ENCODE measurements around the gene F12. TPM values are rescaled to one million over a fixed set of nuclear protein-coding genes. Genes with fewer than 3 reads are reported as not detected.

Gene F12
- total RNA-seq = 13.2 and 15.9 TPM in 2 replicates

DNA sequence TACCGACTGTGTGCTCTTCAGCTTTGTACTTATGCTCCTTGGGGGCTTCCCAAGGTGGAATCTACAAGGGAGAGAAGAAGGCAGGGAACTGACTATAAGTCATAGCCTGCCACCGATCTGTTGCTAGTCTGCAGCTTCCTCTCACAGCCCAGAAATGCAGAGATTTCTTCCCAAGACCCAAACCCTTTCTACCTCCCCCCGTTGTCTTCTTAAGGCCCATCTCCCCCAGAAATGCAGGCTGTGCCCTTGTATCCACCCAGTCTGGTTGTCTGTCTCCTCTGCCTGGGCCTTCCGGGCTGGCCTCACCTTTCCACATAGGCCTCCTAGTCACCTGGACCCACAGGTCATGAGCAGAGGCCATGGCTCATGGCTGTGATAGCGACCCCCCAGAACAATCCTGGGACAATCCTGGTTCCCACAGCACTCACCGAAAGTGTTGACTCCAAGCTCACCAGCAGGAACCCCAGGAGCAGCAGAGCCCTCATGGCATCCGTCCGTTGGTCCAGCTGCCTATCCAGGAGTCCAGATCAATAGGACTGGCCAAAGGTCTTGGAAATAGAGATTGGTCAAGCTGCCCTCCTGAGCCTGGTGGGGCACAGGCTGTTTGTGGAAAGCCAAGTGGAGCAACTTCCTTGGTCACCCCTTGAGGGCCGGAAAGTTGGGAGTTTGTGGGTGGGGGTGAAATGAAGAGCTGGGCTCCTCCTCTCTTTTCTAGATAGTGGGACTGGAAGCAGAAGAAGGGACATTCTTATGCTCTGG is at the start of gene F12:
Gene F12, minus strand, starts transcription at position 522 of the 759 bp plus-strand sequence. Its CDS starts 37 bp downstream, at position 485.

DNA sequence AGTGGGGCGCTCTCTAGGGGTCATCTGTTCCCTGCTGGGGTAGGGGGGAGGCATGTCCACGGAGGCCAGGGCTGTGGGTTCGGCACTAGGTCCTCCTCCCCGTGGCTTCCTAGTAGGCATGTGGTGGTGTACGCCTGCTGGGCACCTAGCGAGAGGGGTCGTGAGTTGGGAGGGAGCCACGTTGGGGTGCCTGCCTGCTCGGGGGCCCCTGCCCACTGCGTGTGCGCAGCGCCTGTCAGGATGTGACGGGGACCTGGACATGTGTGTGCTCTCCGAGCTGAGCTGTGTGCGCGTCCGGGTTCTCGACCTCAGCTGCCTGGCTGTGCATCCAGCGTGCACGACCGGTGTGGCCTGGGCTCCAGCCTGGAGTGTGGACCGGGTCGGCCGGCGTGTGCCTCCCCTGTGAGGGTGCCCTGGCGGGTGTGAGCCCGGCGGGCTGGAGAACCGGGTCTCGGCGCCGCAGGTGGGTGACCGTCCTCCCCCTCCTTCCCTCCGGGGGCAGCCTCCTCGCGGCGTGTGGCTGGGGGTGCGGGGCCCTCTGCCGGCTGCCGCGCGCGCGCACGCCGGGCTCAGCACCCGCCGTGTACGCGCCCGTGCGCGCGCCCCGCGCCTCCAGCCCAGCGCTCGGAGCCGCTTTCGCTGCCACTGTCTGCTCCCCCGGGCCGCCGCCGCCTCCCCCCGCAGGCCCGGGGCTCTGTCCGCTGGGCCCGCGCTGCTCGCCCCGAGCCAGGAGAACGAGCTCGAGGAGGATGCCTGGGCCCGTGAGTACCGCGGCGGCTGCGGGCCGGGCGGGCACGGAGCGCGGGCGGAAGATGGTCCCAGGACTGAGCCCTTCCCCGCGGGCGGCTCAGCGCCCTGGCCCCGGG is 37.1 kb upstream of the F12 start, which contains the start of gene PRR7:
Gene PRR7, plus strand, starts transcription at position 615 of the 866 bp plus-strand sequence. CDS start 8,254 bp downstream, outside the sequence.

DNA sequence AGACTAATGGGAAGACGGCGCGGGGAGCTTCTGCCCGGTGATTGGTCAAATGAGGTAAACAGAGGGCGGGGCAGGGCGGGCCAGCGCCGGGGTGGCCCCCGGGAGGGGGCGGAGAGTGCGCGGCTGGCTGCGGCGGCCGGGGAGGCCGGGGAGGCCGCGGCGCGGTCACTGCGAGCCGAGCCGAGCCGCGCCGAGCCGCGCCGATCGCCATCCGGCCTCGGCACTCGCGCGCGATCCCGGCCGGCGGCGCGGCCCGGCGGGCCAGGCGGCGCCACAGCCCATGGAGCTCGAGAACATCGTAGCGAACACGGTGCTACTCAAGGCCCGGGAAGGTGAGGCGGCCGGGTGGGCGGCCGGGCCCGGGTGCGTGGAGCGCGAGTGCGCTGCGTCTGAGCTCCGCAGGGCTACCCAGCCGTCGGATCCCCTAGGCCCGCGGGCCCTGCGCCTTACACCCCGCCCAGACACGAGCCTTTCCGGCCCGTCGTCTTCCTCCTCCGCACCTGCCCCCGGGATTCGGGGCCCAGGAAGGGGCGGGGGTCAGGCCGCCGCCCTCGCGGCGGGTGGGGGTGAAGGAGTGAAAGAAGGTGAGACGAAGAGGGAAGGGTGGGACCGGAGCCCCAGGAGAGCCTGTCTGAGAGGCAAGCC is 17.3 kb upstream of the F12 start, which contains the start of gene GRK6:
Gene GRK6, plus strand, starts transcription at position 111 of the 645 bp plus-strand sequence. Its CDS starts 170 bp downstream, at position 281.

DNA sequence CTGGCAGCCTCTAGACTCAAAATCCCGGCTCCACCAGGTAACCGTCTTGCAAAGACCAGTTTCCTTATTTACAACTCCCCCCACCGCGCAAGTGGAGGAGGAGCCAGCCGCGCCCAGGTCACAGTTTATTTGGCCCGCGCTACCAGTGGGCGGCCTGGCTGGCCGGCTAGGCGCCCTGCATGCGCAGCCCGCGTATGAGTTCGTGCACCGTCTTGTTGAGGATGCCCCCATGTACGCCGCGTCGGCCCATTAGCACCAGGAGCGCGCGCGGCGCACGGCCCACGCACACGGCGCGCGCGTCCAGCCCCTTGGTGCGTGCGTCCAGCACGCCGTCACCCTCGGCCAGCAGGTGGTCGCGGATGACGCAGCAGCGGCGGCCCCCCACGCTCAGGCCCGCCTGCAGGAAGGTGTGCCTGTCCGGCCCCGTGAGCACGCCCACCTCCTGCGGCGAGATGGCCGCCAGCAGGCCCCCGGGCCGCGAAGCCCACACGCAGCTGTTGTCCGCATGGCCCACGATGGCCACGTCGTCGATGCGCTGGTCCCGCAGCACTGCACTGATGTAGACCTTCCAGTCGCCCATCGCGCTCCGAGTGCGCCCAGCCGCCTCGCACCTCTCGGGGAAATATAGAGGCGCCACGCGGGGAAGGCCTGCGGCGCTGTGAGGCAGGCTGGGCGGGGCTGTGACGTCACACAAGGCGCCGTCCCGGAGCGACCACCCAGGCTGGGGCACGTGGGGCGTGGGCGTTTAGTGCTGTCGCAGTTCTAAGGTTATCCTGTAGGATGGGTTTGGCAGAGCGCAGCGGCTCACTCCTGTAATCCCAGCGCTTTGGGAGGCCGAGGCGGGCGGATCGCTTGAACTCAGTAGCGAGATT is 9.1 kb downstream of the F12 start, which contains the start of gene PFN3:
Gene PFN3, minus strand, starts transcription at position 665 of the 872 bp plus-strand sequence. Its CDS starts 85 bp downstream, at position 580.

DNA sequence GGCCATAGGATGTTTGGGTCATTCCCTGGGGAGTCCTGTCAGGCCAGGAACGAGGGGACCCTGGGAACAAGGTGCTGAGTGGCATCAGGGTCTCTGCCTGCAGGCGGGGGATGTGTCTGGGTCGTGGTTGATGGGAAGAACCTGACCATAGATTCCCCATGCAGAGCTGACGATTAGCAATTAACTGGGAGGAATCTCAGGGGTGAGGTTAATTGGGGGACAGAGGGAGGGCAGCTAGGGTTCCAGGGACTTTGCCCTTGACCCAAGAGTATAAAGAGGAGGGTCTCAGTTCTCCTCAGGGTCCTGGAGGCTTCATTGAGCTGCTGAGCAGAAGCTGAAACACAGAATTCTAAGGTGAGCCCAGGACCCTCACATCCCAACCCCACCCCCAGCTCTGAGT is 25.2 kb downstream of the F12 start, which contains the start of gene SLC34A1:
Gene SLC34A1, plus strand, starts transcription at position 301 of the 400 bp plus-strand sequence. CDS start 1,308 bp downstream, outside the sequence.

DNA sequence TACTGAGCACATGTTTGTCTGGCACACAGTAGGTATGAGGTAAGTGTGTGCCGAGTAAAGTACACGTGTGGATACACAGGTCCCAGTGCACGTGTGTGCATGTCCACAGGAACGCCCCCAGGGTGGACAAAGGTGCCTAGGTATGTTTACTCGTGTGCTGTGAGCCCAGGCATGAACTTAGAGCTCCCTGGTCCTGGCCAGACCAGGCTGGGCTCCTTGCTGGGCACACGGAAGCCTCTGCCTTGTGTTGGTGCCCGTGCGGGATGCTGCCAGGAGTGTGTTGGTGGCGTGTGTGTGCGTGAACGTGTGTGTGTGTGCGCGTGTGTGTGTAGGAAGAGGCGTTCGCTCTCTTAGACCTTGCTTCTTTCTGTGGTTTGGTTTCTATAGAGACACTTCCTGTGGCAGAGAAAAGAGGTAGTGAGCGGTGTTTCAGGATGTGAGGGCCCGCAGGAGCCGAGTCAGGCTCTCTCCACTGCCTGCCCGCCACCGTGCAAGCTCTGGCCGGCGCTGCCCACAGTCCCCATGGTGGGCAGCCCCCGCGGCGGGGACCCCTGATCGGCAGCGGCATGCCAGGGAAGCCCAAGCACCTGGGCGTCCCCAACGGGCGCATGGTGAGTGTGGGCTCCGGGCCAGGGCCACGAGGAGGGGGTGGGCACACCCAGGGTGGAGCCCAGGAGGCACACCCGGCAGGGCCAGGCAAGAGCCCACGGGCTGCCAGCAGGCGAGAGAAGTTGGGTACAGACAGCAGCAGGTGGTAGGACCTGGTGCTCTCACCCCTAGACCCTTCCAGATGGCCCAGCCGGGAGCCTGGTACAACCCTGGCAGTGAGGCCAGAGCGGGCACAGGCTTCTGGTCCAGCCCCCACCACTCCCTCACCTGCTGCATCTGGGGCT is 51.7 kb downstream of the F12 start, which contains the start of gene RGS14:
Gene RGS14, plus strand, starts transcription at position 466 of the 893 bp plus-strand sequence. Its CDS starts 101 bp downstream, at position 567.

Other genes starting within 250 kb of the F12 start
- 8.1 and 14.0 TPM in 2 replicates for gene RAB24, start 105.8 kb downstream of the F12 start, total RNA-seq
- gene PRELID1, start 105.8 kb downstream of the F12 start, total RNA-seq = 99.7 and 130 TPM in 2 replicates
- gene MXD3, start 97.7 kb downstream of the F12 start, total RNA-seq = 2.7 and 3.2 TPM in 2 replicates
- gene LMAN2, start 57.9 kb downstream of the F12 start, total RNA-seq = 295 and 378 TPM in 2 replicates
- 8.2 and 15.1 TPM in 2 replicates for gene RGS14, start 51.6 kb downstream of the F12 start, total RNA-seq
- 0.43 TPM in 1 of 2 replicates, not detected in the other for gene SLC34A1, start 25.1 kb downstream of the F12 start, total RNA-seq
- gene PFN3, start 8.9 kb downstream of the F12 start, total RNA-seq = not detected in 2 replicates
- gene GRK6, start 17.1 kb upstream of the F12 start, total RNA-seq = 19.4 and 32.8 TPM in 2 replicates
- 5.3 and 10.0 TPM in 2 replicates for gene PRR7, start 37.2 kb upstream of the F12 start, total RNA-seq
- gene DBN1, start 64.1 kb upstream of the F12 start, total RNA-seq = 39.6 and 130 TPM in 2 replicates
- 25.8 and 86.8 TPM in 2 replicates for gene PDLIM7, start 88.0 kb upstream of the F12 start, total RNA-seq
- 0.85 and 1.7 TPM in 2 replicates for gene DOK3, start 100.3 kb upstream of the F12 start, total RNA-seq
- 65.9 and 106 TPM in 2 replicates for gene DDX41, start 107.4 kb upstream of the F12 start, total RNA-seq
- 9.8 and 14.2 TPM in 2 replicates for gene FAM193B, start 145.0 kb upstream of the F12 start, total RNA-seq
- 121 and 141 TPM in 2 replicates for gene TMED9, start 182.6 kb upstream of the F12 start, total RNA-seq
- gene B4GALT7, start 190.6 kb upstream of the F12 start, total RNA-seq = 24.7 and 53.7 TPM in 2 replicates